HG03342 (cell line): ENCODE results near the gene MMAB.
A peak's percentile ranks its signal among the peaks of the same experiment; 100 is the strongest.
"Not testable (repeated sequence)": the region's sequence is repeated elsewhere in the genome, so short reads cannot be mapped to it uniquely, and the experiment has no call there.

Experiments used
- ATAC-seq: cut with Tn5 transposase; IDR thresholded peaks from one replicate; pipeline ENCODE4 v1.9.1; 2021; ENCODE audit warnings: mild to moderate bottlenecking, moderate library complexity; ENCODE audit not compliant: unreplicated experiment

MMAB gene

DNA sequence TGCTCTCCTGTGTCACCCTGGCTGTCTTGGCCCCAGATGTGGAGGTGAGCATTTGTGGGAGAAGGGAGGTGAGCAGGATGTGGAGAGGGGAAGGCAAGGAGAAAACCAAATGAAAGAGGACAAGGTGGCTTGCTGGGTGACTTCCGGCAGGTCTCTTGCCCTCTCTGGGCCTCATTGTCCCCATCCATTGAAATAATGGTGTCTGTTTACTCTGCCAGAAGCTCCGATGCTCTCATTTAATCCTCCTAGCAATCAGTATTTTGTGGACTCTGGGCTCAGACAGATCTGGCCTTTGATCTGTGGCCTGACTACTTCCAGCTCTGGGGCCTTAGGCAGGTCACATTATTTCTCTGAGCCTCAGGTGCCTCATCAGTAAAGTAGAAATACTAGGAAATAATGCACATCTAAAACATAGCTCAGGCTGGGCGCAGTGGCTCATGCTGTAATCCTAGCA lies 30.9 kb upstream of the MMAB start:
- no peak for ATAC-seq

GRCh38 chr12:109602132-109602531 lies 28.8 kb upstream of the MMAB start:
- not testable (repeated sequence) for ATAC-seq

- no peak for ATAC-seq
Observed at GRCh38 chr12:109601557-109601956, 28.3 kb upstream of the MMAB start.

DNA sequence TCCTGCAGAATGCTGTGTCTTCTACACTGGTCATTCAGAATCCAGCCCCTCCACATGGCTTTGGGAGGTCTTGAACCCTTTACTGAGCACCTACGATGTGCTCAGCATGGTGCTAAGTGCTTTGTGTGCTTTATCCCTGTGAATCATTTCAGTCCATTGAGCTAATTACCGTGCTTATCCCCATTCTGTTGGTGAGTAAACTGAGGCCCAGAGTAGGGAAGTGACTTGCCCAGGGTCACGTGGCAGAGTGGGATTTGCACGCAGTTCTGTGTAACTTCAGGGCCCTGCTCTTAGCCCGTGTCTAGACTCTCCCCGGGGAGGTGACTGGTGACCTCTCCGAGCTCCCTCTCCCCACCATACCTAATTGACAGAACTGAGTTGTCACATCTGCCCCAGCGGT lies 27.7 kb upstream of the MMAB start:
- no peak for ATAC-seq

GRCh38 chr12:109600481-109600880 lies 27.2 kb upstream of the MMAB start:
- no peak for ATAC-seq

DNA sequence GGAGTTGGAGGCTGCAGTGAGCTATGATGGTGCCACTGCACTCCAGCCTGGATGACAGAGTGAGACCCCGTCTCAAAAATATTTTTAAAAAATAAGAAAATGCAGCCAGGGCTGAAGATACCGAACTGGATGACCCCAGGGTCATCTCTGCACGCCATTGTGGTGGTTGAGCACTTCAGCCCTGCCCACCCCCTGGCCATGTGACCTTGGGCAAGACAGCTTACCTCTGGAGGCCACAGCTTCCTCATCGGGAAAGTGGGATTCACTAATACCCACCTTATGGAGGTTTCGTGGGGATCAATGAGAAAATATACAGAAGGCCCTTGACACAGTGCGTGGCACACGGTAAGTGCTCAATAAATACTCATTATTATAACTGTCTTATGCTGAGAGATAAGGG lies 25.8 kb upstream of the MMAB start:
- no peak for ATAC-seq

GRCh38 chr12:109598428-109598854 lies 25.1 kb upstream of the MMAB start:
- ATAC-seq: no peak

DNA sequence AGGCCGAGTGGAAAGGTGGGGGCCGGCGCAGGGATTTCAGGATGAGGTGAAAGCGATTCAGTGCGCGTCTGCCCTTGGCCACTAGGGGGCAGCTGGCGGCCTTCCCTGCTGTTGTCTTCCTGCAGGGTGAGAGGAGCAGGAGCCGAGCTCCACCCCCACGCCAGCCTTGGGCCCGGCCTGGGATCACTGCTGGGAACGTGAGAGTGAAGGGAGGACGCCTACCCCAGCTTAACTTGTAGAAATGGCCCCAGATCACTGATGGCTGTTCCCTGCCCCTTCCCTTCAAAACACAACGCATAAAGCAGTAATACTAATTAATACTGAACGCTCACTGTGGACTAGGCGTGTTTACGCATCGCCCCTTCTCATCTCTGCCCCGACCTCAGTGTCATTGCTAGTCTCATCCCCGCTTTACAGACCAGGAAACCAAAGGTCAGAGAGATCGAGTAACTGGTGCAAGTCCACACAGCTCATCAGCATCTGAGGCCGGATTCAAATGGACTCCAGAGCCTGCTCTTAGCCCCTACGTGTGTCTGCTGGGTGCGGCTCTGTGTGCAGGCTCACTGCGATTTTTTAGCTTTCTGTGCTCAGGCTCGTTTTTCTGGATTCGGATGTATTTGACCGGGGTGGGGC lies 24.6 kb upstream of the MMAB start:
- ATAC-seq: peak; percentile 53

DNA sequence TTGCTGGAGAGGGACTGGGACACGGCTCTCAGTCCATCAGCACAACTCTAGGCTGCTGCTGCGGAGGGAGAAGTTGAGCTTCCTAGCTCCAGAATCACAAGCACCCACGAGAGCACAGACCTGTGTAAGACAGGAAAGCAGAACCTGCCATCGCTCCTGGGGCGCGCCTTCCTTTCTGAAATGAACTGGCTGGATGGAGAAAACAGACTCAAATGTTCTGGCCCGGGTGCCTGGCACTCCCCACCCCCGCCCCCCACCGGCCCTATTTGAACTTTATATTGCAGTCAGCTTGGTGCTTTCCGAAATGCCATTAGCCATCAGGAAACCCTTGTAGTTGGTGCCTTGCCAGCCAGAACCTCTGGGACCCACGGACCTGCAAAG lies 24.1 kb upstream of the MMAB start:
- no peak for ATAC-seq

- ATAC-seq: no peak
Observed at GRCh38 chr12:109596418-109597244, 23.3 kb upstream of the MMAB start.

DNA sequence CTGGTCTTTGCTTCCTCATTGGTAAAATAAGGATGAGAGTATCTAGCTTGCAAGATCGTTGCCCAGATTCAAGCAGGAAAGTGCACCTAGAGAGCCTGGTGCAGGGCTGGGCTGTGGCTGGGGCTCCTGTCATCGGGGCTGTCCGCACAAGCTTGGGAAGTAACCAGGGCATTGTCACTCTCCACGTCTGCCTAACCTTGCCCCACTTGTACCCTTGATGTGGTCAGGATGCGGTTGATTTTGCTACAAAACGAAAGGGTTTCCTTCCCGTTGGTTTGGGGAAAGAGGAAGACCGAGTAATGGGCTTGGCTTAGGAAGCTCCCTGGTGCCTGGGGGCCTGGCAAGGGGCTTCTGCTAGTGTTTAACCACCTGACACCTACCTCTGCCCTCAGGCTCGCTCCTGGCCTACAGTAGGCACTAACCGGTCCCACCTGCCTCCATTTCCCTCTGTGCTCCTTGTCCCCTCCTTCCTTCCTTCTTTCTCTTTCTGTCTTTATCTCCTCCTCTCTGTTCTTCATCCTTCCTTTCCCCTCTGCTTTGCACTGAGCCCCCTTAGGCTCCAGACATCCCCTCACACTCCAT lies 22.1 kb upstream of the MMAB start:
- ATAC-seq: no peak

- ATAC-seq: no peak
Observed at GRCh38 chr12:109594556-109595317, 21.4 kb upstream of the MMAB start.

- ATAC-seq: no peak
Observed at GRCh38 chr12:109592905-109593272, 19.6 kb upstream of the MMAB start.

- ATAC-seq: no peak
Observed at GRCh38 chr12:109592195-109592904, 19.0 kb upstream of the MMAB start.

DNA sequence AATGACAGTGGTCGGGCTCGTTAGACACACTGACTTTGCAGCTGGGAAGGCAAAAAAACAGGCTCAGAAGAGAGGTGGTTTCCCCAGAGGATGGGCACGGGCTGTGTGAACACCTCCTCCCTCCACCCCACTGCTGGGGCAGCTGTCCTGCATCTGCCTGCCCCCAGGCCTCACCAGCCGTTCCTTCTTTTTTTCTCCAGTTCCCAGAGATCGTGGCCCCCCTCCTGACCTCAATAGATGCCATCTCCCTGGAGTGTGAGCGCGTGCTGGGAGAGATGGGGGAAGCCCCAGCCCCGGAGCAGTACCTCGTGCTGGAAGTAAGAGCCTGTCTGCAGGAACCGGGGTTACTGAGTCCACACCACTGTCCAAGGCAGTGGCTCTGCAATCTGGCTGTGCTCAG lies 17.7 kb upstream of the MMAB start:
- ATAC-seq: no peak

DNA sequence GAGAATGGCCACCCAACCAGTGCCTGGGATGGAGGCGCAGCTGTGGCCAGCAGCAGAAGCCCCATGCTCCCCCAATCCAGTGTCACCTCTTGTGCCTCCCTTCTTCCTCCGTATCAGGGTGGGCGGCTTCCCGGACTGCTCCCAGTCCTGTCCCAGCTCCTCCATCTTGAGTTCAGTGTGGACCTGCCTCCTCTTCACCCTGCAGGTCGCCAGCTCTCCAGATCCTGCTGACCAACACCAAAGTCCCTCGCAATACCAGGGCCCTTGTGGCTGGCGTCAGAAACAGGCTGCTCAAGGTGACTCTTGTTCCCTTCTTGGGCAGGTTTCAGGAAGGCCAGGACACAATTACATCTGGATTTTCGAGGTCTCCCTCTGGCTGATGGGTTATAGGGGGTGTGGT lies 17.3 kb upstream of the MMAB start:
- no peak for ATAC-seq

GRCh38 chr12:109589691-109590245 lies 16.5 kb upstream of the MMAB start:
- no peak for ATAC-seq

- no peak for ATAC-seq
Observed at GRCh38 chr12:109589240-109589590, 15.9 kb upstream of the MMAB start.

GRCh38 chr12:109588461-109589239 lies 15.3 kb upstream of the MMAB start:
- no peak for ATAC-seq

GRCh38 chr12:109587921-109588320 lies 14.6 kb upstream of the MMAB start:
- ATAC-seq: no peak
